H9 (cell line): Measurements from ENCODE around the gene MKI67. TPM values are rescaled to one million over a fixed set of nuclear protein-coding genes. Genes with fewer than 3 reads are reported as not detected.

Source experiments
- DNase-seq: peaks from one replicate; pipeline ENCODE4 v3.0.0-alpha.2; 2017
- H2AFZ ChIP-seq: one replicate; pipeline ENCODE4 v1.6.1; 2013; ENCODE audit warnings: mild to moderate bottlenecking, low read length, control low read depth, moderate library complexity
- H2AK5ac ChIP-seq: 2 replicates; pipeline ENCODE4 v1.6.1; 2013; ENCODE audit warnings: low read length, control low read depth, mixed read lengths; ENCODE audit not compliant: insufficient read length
- H2BK120ac ChIP-seq: one replicate; pipeline ENCODE4 v1.6.1; 2013; ENCODE audit warnings: low read depth, mild to moderate bottlenecking, low read length, control low read depth, inconsistent platforms; ENCODE audit not compliant: poor library complexity, severe bottlenecking
- H2BK12ac ChIP-seq: 2 replicates; pipeline ENCODE4 v1.6.1; 2013; ENCODE audit warnings: low read length, control low read depth, mixed read lengths, low read depth; ENCODE audit not compliant: insufficient read length
- H2BK15ac ChIP-seq: 2 replicates; pipeline ENCODE4 v1.6.1; 2013; ENCODE audit warnings: low read depth, low read length, control low read depth
- H2BK20ac ChIP-seq: one replicate; pipeline ENCODE4 v1.6.1; 2013; ENCODE audit warnings: low read depth, mild to moderate bottlenecking, low read length, control low read depth, inconsistent platforms; ENCODE audit not compliant: poor library complexity, severe bottlenecking
- H2BK5ac ChIP-seq: 2 replicates; pipeline ENCODE4 v1.6.1; 2013; ENCODE audit warnings: low read length, control low read depth, mixed read lengths; ENCODE audit not compliant: insufficient read length
- H3K14ac ChIP-seq: 2 replicates; pipeline ENCODE4 v1.6.1; 2013; ENCODE audit warnings: low read length, control low read depth; ENCODE audit not compliant: insufficient read depth
- H3K18ac ChIP-seq: 2 replicates; pipeline ENCODE4 v1.6.1; 2013; ENCODE audit warnings: low read depth, mild to moderate bottlenecking, mixed read lengths, low read length, control low read depth; ENCODE audit not compliant: insufficient read length
- H3K23ac ChIP-seq: 2 replicates; pipeline ENCODE4 v1.6.1; 2013; ENCODE audit warnings: low read length, control low read depth, mixed read lengths, low read depth; ENCODE audit not compliant: insufficient read length
- H3K23me2 ChIP-seq: 2 replicates; pipeline ENCODE4 v1.6.1; 2013; ENCODE audit warnings: low read depth, mild to moderate bottlenecking, mixed read lengths, low read length, control low read depth; ENCODE audit not compliant: insufficient read length, poor library complexity, severe bottlenecking
- H3K27ac ChIP-seq: 2 replicates; pipeline ENCODE4 v1.5.1; 2013; ENCODE audit warnings: low read length, control low read depth, mixed read lengths, low read depth; ENCODE audit not compliant: insufficient read length
- H3K27me3 ChIP-seq: 2 replicates; pipeline ENCODE4 v1.6.1; 2013; ENCODE audit warnings: low read length, control low read depth, inconsistent platforms; ENCODE audit not compliant: insufficient read depth
- H3K4ac ChIP-seq: 2 replicates; pipeline ENCODE4 v1.6.1; 2013; ENCODE audit warnings: low read depth, mild to moderate bottlenecking, control low read depth, inconsistent platforms, low read length, moderate library complexity
- H3K4me1 ChIP-seq: 2 replicates; pipeline ENCODE4 v1.6.1; 2013; ENCODE audit warnings: low read length, control low read depth, inconsistent platforms; ENCODE audit not compliant: insufficient read depth
- H3K4me2 ChIP-seq: 2 replicates; pipeline ENCODE4 v1.6.1; 2013; ENCODE audit warnings: low read length, control low read depth, mixed read lengths; ENCODE audit not compliant: insufficient read length, insufficient read depth
- H3K56ac ChIP-seq: 2 replicates; pipeline ENCODE4 v1.6.1; 2013; ENCODE audit warnings: low read depth, mild to moderate bottlenecking, mixed read lengths, low read length, control low read depth; ENCODE audit not compliant: insufficient read length
- H3K79me1 ChIP-seq: 2 replicates; pipeline ENCODE4 v1.6.1; 2013; ENCODE audit warnings: low read depth, mild to moderate bottlenecking, moderate library complexity, low read length, control low read depth, inconsistent platforms; ENCODE audit not compliant: insufficient read depth, poor library complexity, severe bottlenecking
- H3K79me2 ChIP-seq: 2 replicates; pipeline ENCODE4 v1.6.1; 2013; ENCODE audit warnings: low read length, control low read depth, inconsistent platforms; ENCODE audit not compliant: insufficient read depth
- H3K9ac ChIP-seq: 2 replicates; pipeline ENCODE4 v1.6.1; 2013; ENCODE audit warnings: low read length, control low read depth, mixed read lengths; ENCODE audit not compliant: insufficient read length; ENCODE audit errors: extremely low read depth
- H3K9me3 ChIP-seq: one replicate; pipeline ENCODE4 v1.6.1; 2013; ENCODE audit warnings: low read depth, low read length, inconsistent platforms; ENCODE audit not compliant: control insufficient read depth
- H3T11ph ChIP-seq: one replicate; pipeline ENCODE4 v1.6.1; 2013; ENCODE audit warnings: mild to moderate bottlenecking, low read length, control low read depth, inconsistent platforms
- H4K20me1 ChIP-seq: one replicate; pipeline ENCODE4 v1.6.1; 2013; ENCODE audit not compliant: control insufficient read depth, insufficient read length, insufficient read depth
- H4K5ac ChIP-seq: 2 replicates; pipeline ENCODE4 v1.6.1; 2013; ENCODE audit warnings: low read depth, mild to moderate bottlenecking, mixed read lengths, low read length, control low read depth; ENCODE audit not compliant: insufficient read length
- H4K8ac ChIP-seq: replicated peaks from 2 replicates; pipeline ENCODE4 v1.6.1; 2013; ENCODE audit warnings: low read length, control low read depth, mixed read lengths, low read depth; ENCODE audit not compliant: insufficient read length
- H4K91ac ChIP-seq: 2 replicates; pipeline ENCODE4 v1.6.1; 2013; ENCODE audit warnings: low read depth, mild to moderate bottlenecking, moderate library complexity, mixed read lengths, low read length, control low read depth; ENCODE audit not compliant: insufficient read length
- H3K27ac Mint-ChIP-seq, 3 experiments: 2 replicates in 2 of 3; 3 replicates in 1 of 3; pipeline ENCODE4 v1.8.0; 2020 to 2021; ENCODE audit warnings: mixed read lengths in 3 of 3, mild to moderate bottlenecking in 1 of 3, moderate library complexity in 1 of 3
- H3K27me3 Mint-ChIP-seq: 2 replicates; pipeline ENCODE4 v1.8.0; 2021; ENCODE audit warnings: low read depth, mild to moderate bottlenecking, moderate library complexity, mixed read lengths
- H3K36me3 Mint-ChIP-seq, 3 experiments: 2 replicates in 2 of 3; 3 replicates in 1 of 3; pipeline ENCODE4 v1.8.0; 2020 to 2021; ENCODE audit warnings: low read depth in 3 of 3, mixed read lengths in 3 of 3; ENCODE audit not compliant: insufficient read depth in 1 of 3
- H3K4me1 Mint-ChIP-seq, 2 experiments: 2 replicates each; pipeline ENCODE4 v1.8.0; 2020; ENCODE audit warnings: mixed read lengths in 2 of 2
- H3K4me3 Mint-ChIP-seq, 2 experiments: 2 replicates in 1 of 2; 3 replicates in 1 of 2; pipeline ENCODE4 v1.8.0; 2020 to 2021; ENCODE audit warnings: mild to moderate bottlenecking in 2 of 2, mixed read lengths in 2 of 2, moderate library complexity in 1 of 2
- H3K9me3 Mint-ChIP-seq, 2 experiments: 2 replicates in 1 of 2; 3 replicates in 1 of 2; pipeline ENCODE4 v1.8.0; 2020; ENCODE audit warnings: mild to moderate bottlenecking in 2 of 2, mixed read lengths in 2 of 2, moderate library complexity in 1 of 2
- CTCF ChIP-seq: fragments of 200-600 bp; sonication (generic); conservative IDR thresholded peaks from 3 replicates; pipeline ENCODE4 v1.8.0; 2021; ENCODE audit warnings: antibody characterized with exemption, mild to moderate bottlenecking
- WGBS: extraction: QIAGEN DNeasy Blood & Tissue Kit; methylation state at CpG from one replicate; pipeline ENCODE4 v1.1.7; 2013; ENCODE audit warnings: missing lambda C conversion rate, low lambda C conversion rate, mixed read lengths; ENCODE audit not compliant: insufficient read length; ENCODE audit errors: extremely low coverage; 5-methylcytosine and 5-hydroxymethylcytosine counted together
- total RNA-seq: library from RNA; stranded (reverse); gene quantifications from 2 replicates; pipeline ENCODE4 v1.2.1, GENCODE V29; 2021

The MKI67 gene
- total RNA-seq, 1 experiment from 2014 or later = 108 TPM

DNA sequence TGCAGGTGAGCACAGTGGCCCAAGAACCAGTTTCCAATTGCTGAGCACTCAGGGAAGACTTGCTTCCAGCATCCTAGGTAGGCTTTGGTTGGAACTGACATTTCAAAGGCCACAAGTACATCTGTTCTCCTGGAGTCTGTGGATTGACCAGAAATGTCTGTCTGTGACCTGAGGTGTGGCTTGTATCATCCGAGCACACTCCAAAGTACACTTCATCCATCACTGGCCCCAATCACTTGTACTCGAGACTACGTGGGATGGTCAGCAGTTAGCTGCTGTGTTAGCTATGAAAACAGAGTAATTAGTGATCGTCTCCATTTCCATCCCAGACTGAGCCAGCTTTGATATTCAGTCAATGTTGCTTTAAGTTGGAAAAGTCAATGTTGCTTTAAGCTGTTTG lies 45.0 kb downstream of the MKI67 start:
- no peaks in the 10 kb centered on the region for H3K36me3 Mint-ChIP-seq
- Histone ChIP-seq H3K23me2 (no peaks in the 10 kb centered on the region), H3K9ac (no peak overlapping the region), H3K9me3 (no peaks in the 10 kb centered on the region), H3K27ac (no peak overlapping the region), H3K4ac (no peak overlapping the region), H3K79me2 (no peaks in the 10 kb centered on the region), H4K8ac (no peak overlapping the region), H3K18ac (no peak overlapping the region), H3K4me2 (no peak overlapping the region), H4K20me1 (no peaks in the 10 kb centered on the region), H3K27me3 (no peaks in the 10 kb centered on the region), H2BK15ac (no peak overlapping the region), H2BK120ac (no peak overlapping the region), H3K79me1 (no peaks in the 10 kb centered on the region), H2BK5ac (no peak overlapping the region), H3K4me1 (peaks cover 15% of the 10 kb centered on the region), H3K56ac (no peak overlapping the region), H2BK12ac (no peak overlapping the region), H2AFZ (no peak overlapping the region), H3T11ph (no peak overlapping the region), H3K23ac (no peak overlapping the region), H4K5ac (no peak overlapping the region), H4K91ac (no peak overlapping the region), H3K14ac (no peak overlapping the region), H2BK20ac (no peak overlapping the region), H2AK5ac (no peak overlapping the region)
- no CpG with 5 or more reads among the region's 4 CpGs for WGBS
- no peak for TF ChIP-seq CTCF
- peaks cover 2% of the 10 kb centered on the region for H3K27me3 Mint-ChIP-seq
- no peaks in the 10 kb centered on the region for H3K9me3 Mint-ChIP-seq
- peaks cover 34 to 36% of the 10 kb centered on the region in 2 experiments for H3K4me1 Mint-ChIP-seq
- DNase-seq = peak; percentile 12
- no peak overlapping the region for H3K27ac Mint-ChIP-seq
- no peak overlapping the region for H3K4me3 Mint-ChIP-seq
